Muscle layer of colon (tissue), 2 donors: ENCODE measurements around the gene MYH14.

Experiments used
- H3K27ac ChIP-seq: one replicate; pipeline ENCODE4 v1.7.0; 2013; ENCODE audit warnings: low read depth, mild to moderate bottlenecking, low read length, moderate library complexity
- H3K27me3 ChIP-seq, 2 donors: one replicate each; pipeline ENCODE4 v1.7.0; 2013; ENCODE audit warnings: low read length in 2 of 2, mild to moderate bottlenecking in 2 of 2; ENCODE audit not compliant: insufficient read depth in 2 of 2, control insufficient read depth in 1 of 2
- H3K36me3 ChIP-seq: one replicate; pipeline ENCODE4 v1.7.0; 2013; ENCODE audit warnings: mild to moderate bottlenecking, low read length; ENCODE audit not compliant: insufficient read depth
- H3K4me1 ChIP-seq: one replicate; pipeline ENCODE4 v1.7.0; 2013; ENCODE audit warnings: mild to moderate bottlenecking, low read length; ENCODE audit not compliant: insufficient read depth
- H3K4me3 ChIP-seq, 2 donors: one replicate each; pipeline ENCODE4 v1.7.0; 2013; ENCODE audit warnings: low read length in 2 of 2, low read depth in 1 of 2, mild to moderate bottlenecking in 1 of 2, moderate library complexity in 1 of 2
- H3K9ac ChIP-seq: one replicate; pipeline ENCODE4 v1.7.0; 2013; ENCODE audit warnings: low read length
- H3K9me3 ChIP-seq: one replicate; pipeline ENCODE4 v1.7.0; 2013; ENCODE audit warnings: mild to moderate bottlenecking, low read length
- donor health status: abdominal sarcoma.
- donor health status: Adenocarcinoma of cecum.

MYH14 gene

GRCh38 chr19:50300814-50301606 is 97.6 kb downstream of the MYH14 start:
- Histone ChIP-seq H3K4me1 (no peaks in the 10 kb centered on the region), H3K9ac (no peak overlapping the region), H3K27ac (no peak overlapping the region), H3K4me3 (no peak overlapping the region), H3K27me3 (no peaks in the 10 kb centered on the region), H3K36me3 (no peaks in the 10 kb centered on the region), H3K9me3 (no peaks in the 10 kb centered on the region)

GRCh38 chr19:50301607-50301971 is 98.2 kb downstream of the MYH14 start:
- Histone ChIP-seq H3K4me1 (no peaks in the 10 kb centered on the region), H3K27ac (no peak overlapping the region), H3K9ac (no peak overlapping the region), H3K27me3 (no peaks in the 10 kb centered on the region), H3K4me3 (no peak overlapping the region), H3K9me3 (no peaks in the 10 kb centered on the region), H3K36me3 (no peaks in the 10 kb centered on the region)

- Histone ChIP-seq H3K4me3 (no peak overlapping the region), H3K9ac (no peak overlapping the region), H3K9me3 (peaks cover 10% of the 10 kb centered on the region), H3K27me3 (no peaks in the 10 kb centered on the region), H3K27ac (no peak overlapping the region), H3K36me3 (no peaks in the 10 kb centered on the region), H3K4me1 (no peaks in the 10 kb centered on the region)
Measured at GRCh38 chr19:50303558-50303957, 100.1 kb downstream of the MYH14 start.

GRCh38 chr19:50308991-50309390 is 105.6 kb downstream of the MYH14 start:
- Histone ChIP-seq H3K36me3 (no peaks in the 10 kb centered on the region), H3K27me3 (peaks cover 12 to 31% of the 10 kb centered on the region in 2 donors), H3K9me3 (peaks cover 10% of the 10 kb centered on the region), H3K4me3 (no peak overlapping the region), H3K9ac (no peak overlapping the region), H3K4me1 (no peaks in the 10 kb centered on the region), H3K27ac (no peak overlapping the region)

GRCh38 chr19:50309396-50310125 is 106.1 kb downstream of the MYH14 start:
- H3K27me3 ChIP-seq = peaks cover 12 to 37% of the 10 kb centered on the region in 2 donors
- no peaks in the 10 kb centered on the region for H3K4me1 ChIP-seq
- H3K9ac ChIP-seq = no peak overlapping the region
- no peak overlapping the region for H3K4me3 ChIP-seq
- no peaks in the 10 kb centered on the region for H3K36me3 ChIP-seq
- no peak overlapping the region for H3K27ac ChIP-seq
- H3K9me3 ChIP-seq = peaks cover 10% of the 10 kb centered on the region

- peaks cover 12 to 48% of the 10 kb centered on the region in 2 donors for H3K27me3 ChIP-seq
- no peak overlapping the region for H3K9ac ChIP-seq
- H3K9me3 ChIP-seq = peaks cover 10% of the 10 kb centered on the region
- no peak overlapping the region for H3K27ac ChIP-seq
- H3K36me3 ChIP-seq = no peaks in the 10 kb centered on the region
- H3K4me1 ChIP-seq = no peaks in the 10 kb centered on the region
- no peak overlapping the region for H3K4me3 ChIP-seq
Measured at GRCh38 chr19:50310759-50311465, 107.5 kb downstream of the MYH14 start.

GRCh38 chr19:50311723-50312635 is 108.6 kb downstream of the MYH14 start:
- Histone ChIP-seq H3K27me3 (peaks cover 12 to 55% of the 10 kb centered on the region in 2 donors), H3K9me3 (peaks cover 10% of the 10 kb centered on the region), H3K36me3 (no peaks in the 10 kb centered on the region), H3K4me3 (no peak overlapping the region), H3K4me1 (no peaks in the 10 kb centered on the region), H3K9ac (no peak overlapping the region), H3K27ac (no peak overlapping the region)

- Histone ChIP-seq H3K27ac (no peak overlapping the region), H3K9me3 (no peaks in the 10 kb centered on the region), H3K4me3 (no peak overlapping the region), H3K4me1 (no peaks in the 10 kb centered on the region), H3K36me3 (no peaks in the 10 kb centered on the region), H3K27me3 (peaks cover 12 to 55% of the 10 kb centered on the region in 2 donors), H3K9ac (no peak overlapping the region)
Measured at GRCh38 chr19:50312967-50313811, 109.8 kb downstream of the MYH14 start.

GRCh38 chr19:50313812-50314536 is 110.6 kb downstream of the MYH14 start:
- H3K27me3 ChIP-seq = peaks cover 12 to 55% of the 10 kb centered on the region in 2 donors
- no peak overlapping the region for H3K27ac ChIP-seq
- H3K36me3 ChIP-seq = no peaks in the 10 kb centered on the region
- no peaks in the 10 kb centered on the region for H3K9me3 ChIP-seq
- no peaks in the 10 kb centered on the region for H3K4me1 ChIP-seq
- no peak overlapping the region for H3K4me3 ChIP-seq
- no peak overlapping the region for H3K9ac ChIP-seq
